HG03280 (cell line): ENCODE measurements around the gene SOX10.

Source experiments
- ATAC-seq: cut with Tn5 transposase; IDR thresholded peaks from one replicate; pipeline ENCODE4 v1.9.1; 2021; ENCODE audit warnings: mild to moderate bottlenecking, moderate library complexity; ENCODE audit not compliant: unreplicated experiment

SOX10 gene

GRCh38 chr22:37931893-37932389 lies 52.4 kb downstream of the SOX10 start:
- ATAC-seq = no peak

GRCh38 chr22:37930952-37931440 lies 53.4 kb downstream of the SOX10 start:
- no peak for ATAC-seq

GRCh38 chr22:37930270-37930951 lies 53.9 kb downstream of the SOX10 start:
- no peak for ATAC-seq

- ATAC-seq = no peak
These were observed 55.0 kb downstream of the SOX10 start for GRCh38 chr22:37929390-37929789.

GRCh38 chr22:37927637-37927936 lies 56.8 kb downstream of the SOX10 start:
- no peak for ATAC-seq

GRCh38 chr22:37926771-37927636 lies 57.4 kb downstream of the SOX10 start:
- no peak for ATAC-seq

- no peak for ATAC-seq
These were observed 58.0 kb downstream of the SOX10 start for GRCh38 chr22:37926358-37926757.

- no peak for ATAC-seq
These were observed 58.6 kb downstream of the SOX10 start for GRCh38 chr22:37925767-37926166.

GRCh38 chr22:37925330-37925729 lies 59.0 kb downstream of the SOX10 start:
- ATAC-seq = no peak

GRCh38 chr22:37924386-37925065 lies 59.8 kb downstream of the SOX10 start:
- ATAC-seq = no peak

- no peak for ATAC-seq
These were observed 60.4 kb downstream of the SOX10 start for GRCh38 chr22:37923927-37924326.
